Right lung (tissue), 5 donors: ENCODE data around the gene DHX16. TPM values are rescaled to one million over a fixed set of nuclear protein-coding genes. Genes with fewer than 3 reads are reported as not detected.

Experiments used
- DNase-seq, 2 donors: peaks; one replicate each; pipeline ENCODE4 v3.0.0-alpha.2; 2013
- polyA plus RNA-seq, 5 donors: library from polyadenylated mRNA; unstranded; fragments of 120-200 nt; gene quantifications; one replicate each; pipeline versions ENCODE4 v1.2.1 to v1.2.3, GENCODE V29; 2013; ENCODE audit warnings: inconsistent platforms in 1 of 5, low replicate concordance in 1 of 5; ENCODE audit not compliant: insufficient read length in 5 of 5, insufficient read depth in 1 of 5

The DHX16 gene
- polyA plus RNA-seq, 5 donors: 32.2 to 42.4 (median 37.3) TPM

GRCh38 chr6:30700340-30700739, 27.5 kb upstream of the DHX16 start:
- no peak for DNase-seq

GRCh38 chr6:30696432-30696831, 23.6 kb upstream of the DHX16 start:
- DNase-seq: no peak

GRCh38 chr6:30691208-30691847, 18.5 kb upstream of the DHX16 start:
- DNase-seq: no peak

- peak; percentile 92 to 93 for DNase-seq
These were observed 17.8 kb upstream of the DHX16 start, which contains the start of gene NRM for GRCh38 chr6:30690403-30691207. Gene NRM (minus strand): TSS chr6:30690984. CDS start chr6:30690974, 10 bp downstream.

- no peak for DNase-seq
These were observed 17.2 kb upstream of the DHX16 start for GRCh38 chr6:30689985-30690384.

GRCh38 chr6:30689022-30689865, 16.4 kb upstream of the DHX16 start:
- no peak for DNase-seq

GRCh38 chr6:30688569-30688968, 15.8 kb upstream of the DHX16 start:
- DNase-seq: no peak

GRCh38 chr6:30687659-30688431, 15.0 kb upstream of the DHX16 start:
- DNase-seq: no peak

GRCh38 chr6:30686908-30687658, 14.3 kb upstream of the DHX16 start:
- DNase-seq: peak; percentile 91 to 92

GRCh38 chr6:30686009-30686907, 13.5 kb upstream of the DHX16 start, which contains the start of gene PPP1R18:
Gene PPP1R18 (minus strand): TSS chr6:30686645. CDS start chr6:30686018, 627 bp downstream.
- no peak for DNase-seq

- DNase-seq: no peak
These were observed 12.6 kb upstream of the DHX16 start for GRCh38 chr6:30685157-30686008.

GRCh38 chr6:30684386-30685156, 11.8 kb upstream of the DHX16 start:
- no peak for DNase-seq

- no peak for DNase-seq
These were observed 11.2 kb upstream of the DHX16 start for GRCh38 chr6:30683980-30684338.

GRCh38 chr6:30683183-30683979, 10.6 kb upstream of the DHX16 start:
- DNase-seq: no peak

GRCh38 chr6:30682143-30683117, 9.6 kb upstream of the DHX16 start:
- DNase-seq: peak; percentile 55 to 60

GRCh38 chr6:30681766-30682142, 8.9 kb upstream of the DHX16 start:
- DNase-seq: no peak
